LoVo (cell line): ENCODE results near the gene SPIN2B.
"Not testable (repeated sequence)": the region's sequence is repeated elsewhere in the genome, so short reads cannot be mapped to it uniquely, and the experiment has no call there.

Source experiments
- DNase-seq: peaks from one replicate; pipeline ENCODE4 v3.0.0-alpha.2; 2016; ENCODE audit warnings: low spot score

SPIN2B gene

GRCh38 chrX:57121162-57121755, at the start of gene SPIN2B:
Gene SPIN2B, minus strand, starts transcription at chrX:57121548.
- peak; percentile 71 for DNase-seq

GRCh38 chrX:57156397-57157049, 35.2 kb upstream of the SPIN2B start:
- peak; percentile 39 for DNase-seq

- DNase-seq: peak; percentile 46
Measured at GRCh38 chrX:57155171-57155570, 33.8 kb upstream of the SPIN2B start.

GRCh38 chrX:57152222-57152621, 30.9 kb upstream of the SPIN2B start:
- DNase-seq: not testable (repeated sequence)

- no peak for DNase-seq
Measured at GRCh38 chrX:57138674-57139073, 17.3 kb upstream of the SPIN2B start.

GRCh38 chrX:57137501-57137900, 16.2 kb upstream of the SPIN2B start:
- no peak for DNase-seq

GRCh38 chrX:57137073-57137472, 15.7 kb upstream of the SPIN2B start, which contains the start of gene SPIN2A:
Gene SPIN2A, minus strand, starts transcription at chrX:57137397. Its CDS starts 800 bp downstream, at chrX:57136597.
- DNase-seq: not testable (repeated sequence)

GRCh38 chrX:57136589-57136988, 15.2 kb upstream of the SPIN2B start:
- DNase-seq: not testable (repeated sequence)

GRCh38 chrX:57135287-57135686, 13.9 kb upstream of the SPIN2B start:
- DNase-seq: no peak

GRCh38 chrX:57134702-57135101, 13.4 kb upstream of the SPIN2B start:
- no peak for DNase-seq

- no peak for DNase-seq
Measured at GRCh38 chrX:57133706-57134105, 12.4 kb upstream of the SPIN2B start.

GRCh38 chrX:57133284-57133683, 11.9 kb upstream of the SPIN2B start:
- not testable (repeated sequence) for DNase-seq

- DNase-seq: no peak
Measured at GRCh38 chrX:57132046-57132445, 10.7 kb upstream of the SPIN2B start.

- no peak for DNase-seq
Measured at GRCh38 chrX:57121816-57122215, 468 bp upstream of the SPIN2B start.

- DNase-seq: not testable (repeated sequence)
Measured at GRCh38 chrX:57120619-57121161, 658 bp downstream of the SPIN2B start.

- no peak for DNase-seq
Measured at GRCh38 chrX:57119416-57119815, 1.9 kb downstream of the SPIN2B start.

GRCh38 chrX:57117566-57117965, 3.8 kb downstream of the SPIN2B start:
- not testable (repeated sequence) for DNase-seq

- DNase-seq: no peak
Measured at GRCh38 chrX:57104921-57105398, 16.4 kb downstream of the SPIN2B start.

GRCh38 chrX:57104406-57104805, 16.9 kb downstream of the SPIN2B start:
- no peak for DNase-seq

GRCh38 chrX:57103489-57103888, 17.9 kb downstream of the SPIN2B start:
- no peak for DNase-seq

GRCh38 chrX:57102918-57103317, 18.4 kb downstream of the SPIN2B start:
- DNase-seq: not testable (repeated sequence)

- DNase-seq: no peak
Measured at GRCh38 chrX:57083143-57083542, 38.2 kb downstream of the SPIN2B start.

GRCh38 chrX:57074458-57074857, 46.9 kb downstream of the SPIN2B start:
- DNase-seq: no peak
